H1 (cell line): Measurements from ENCODE around the gene STAT5A. TPM values are rescaled to one million over a fixed set of nuclear protein-coding genes. Genes with fewer than 3 reads are reported as not detected.

Source experiments
- CTCF ChIA-PET: fragments of 300-600 bp; sonication (Branson Sonifier 250); formaldehyde crosslinking; loops from one replicate; lab custom pipeline; 2021; ENCODE audit not compliant: partially characterized antibody; lab: Charles Lee
- POLR2A ChIA-PET: fragments of 300-600 bp; sonication (Branson Sonifier 250); formaldehyde crosslinking; loops from one replicate; lab custom pipeline; 2021; ENCODE audit warnings: inconsistent platforms; ENCODE audit not compliant: partially characterized antibody; lab: Charles Lee
- DNase-seq, 2 experiments: peaks; one replicate each; pipeline versions ENCODE4 v3.0.0 to v3.0.0-alpha.2; 2010 to 2022; ENCODE audit warnings: low spot score in 2 of 2, low read depth in 1 of 2, mixed read lengths in 1 of 2
- FAIRE-seq: peaks from 2 replicates; lab custom pipeline; 2011; peaks lifted over from hg19 to GRCh38; lab: Jason Lieb, UNC
- H2AFZ ChIP-seq: 2 replicates; pipeline ENCODE4 v1.8.1; 2012; ENCODE audit warnings: low read length, inconsistent platforms
- H2AK5ac ChIP-seq: 2 replicates; pipeline ENCODE4 v1.6.1; 2013; ENCODE audit warnings: low read depth, low read length
- H2BK120ac ChIP-seq: replicated peaks from 2 replicates; pipeline ENCODE3; 2013; ENCODE audit warnings: low read depth, low read length, inconsistent platforms
- H2BK12ac ChIP-seq: 2 replicates; pipeline ENCODE4 v1.6.1; 2013; ENCODE audit warnings: low read depth, low read length
- H2BK15ac ChIP-seq: 2 replicates; pipeline ENCODE4 v1.6.1; 2013; ENCODE audit warnings: low read length
- H2BK20ac ChIP-seq: 2 replicates; pipeline ENCODE4 v1.6.1; 2013; ENCODE audit warnings: low read length
- H2BK5ac ChIP-seq: 2 replicates; pipeline ENCODE4 v1.6.1; 2013; ENCODE audit warnings: low read depth, low read length
- H3K14ac ChIP-seq: 2 replicates; pipeline ENCODE4 v1.6.1; 2013; ENCODE audit warnings: inconsistent platforms; ENCODE audit not compliant: insufficient read length
- H3K18ac ChIP-seq: 2 replicates; pipeline ENCODE4 v1.6.1; 2013; ENCODE audit warnings: low read length; ENCODE audit errors: extremely low read depth
- H3K23ac ChIP-seq: 2 replicates; pipeline ENCODE4 v1.6.1; 2013; ENCODE audit warnings: inconsistent platforms; ENCODE audit not compliant: insufficient read length
- H3K23me2 ChIP-seq: 2 replicates; pipeline ENCODE4 v1.6.1; 2013; ENCODE audit warnings: low read depth, low read length
- H3K27ac ChIP-seq: 2 replicates; pipeline ENCODE4 v1.6.1; 2011; ENCODE audit warnings: low read depth, low read length, inconsistent platforms
- H3K27me3 ChIP-seq, 4 experiments: replicated peaks in 1 of 4; 1 replicate in 1 of 4; 2 replicates in 3 of 4; pipeline versions ENCODE4 v1.6.1 to v1.8.1; 2011 to 2013; ENCODE audit warnings: low read length in 3 of 4, mild to moderate bottlenecking in 3 of 4, inconsistent platforms in 2 of 4, mixed read lengths in 2 of 4, moderate library complexity in 1 of 4; ENCODE audit not compliant: control insufficient read depth in 3 of 4, insufficient read depth in 3 of 4; ENCODE audit errors: extremely low read depth in 1 of 4
- H3K36me3 ChIP-seq, 4 experiments: 2 replicates each; pipeline versions ENCODE4 v1.6.1 to v1.8.1; 2011 to 2013; ENCODE audit warnings: mild to moderate bottlenecking in 4 of 4, low read length in 3 of 4, moderate library complexity in 2 of 4, control low read depth in 1 of 4, inconsistent platforms in 1 of 4; ENCODE audit not compliant: insufficient read depth in 4 of 4, control insufficient read depth in 2 of 4
- H3K4ac ChIP-seq: replicated peaks from 2 replicates; pipeline ENCODE3; 2013; ENCODE audit warnings: low read length, low read depth, mixed read lengths, inconsistent platforms; ENCODE audit not compliant: insufficient read length
- H3K4me1 ChIP-seq, 4 experiments: replicated peaks in 1 of 4; 1 replicate in 1 of 4; 2 replicates in 3 of 4; pipeline versions ENCODE4 v1.6.1 to v1.8.1; 2011 to 2013; ENCODE audit warnings: low read length in 3 of 4, inconsistent platforms in 2 of 4, mixed read lengths in 1 of 4; ENCODE audit not compliant: insufficient read depth in 4 of 4, control insufficient read depth in 3 of 4
- H3K4me2 ChIP-seq, 2 experiments: 2 replicates each; pipeline versions ENCODE4 v1.6.1 to v1.8.1; 2011 to 2013; ENCODE audit warnings: low read depth in 2 of 2, low read length in 2 of 2, control low read depth in 1 of 2, inconsistent platforms in 1 of 2, mild to moderate bottlenecking in 1 of 2; ENCODE audit not compliant: insufficient read depth in 1 of 2
- H3K4me3 ChIP-seq, 4 experiments: fragments of 200-600, 300-600 bp in 1 of 4; sonication (generic), shearing (Covaris generic), sonication (Bioruptor Twin) in 1 of 4; 2 replicates each; pipeline versions ENCODE4 v1.5.1 to v1.8.1; 2011 to 2016; ENCODE audit warnings: low read length in 4 of 4, low read depth in 3 of 4, control low read depth in 2 of 4, inconsistent platforms in 2 of 4, mild to moderate bottlenecking in 2 of 4, mixed read lengths in 1 of 4, moderate library complexity in 1 of 4; ENCODE audit not compliant: insufficient read depth in 2 of 4; ENCODE audit errors: extremely low read depth in 1 of 4
- H3K56ac ChIP-seq: replicated peaks from 2 replicates; pipeline ENCODE3; 2013; ENCODE audit warnings: low read depth, mild to moderate bottlenecking, mixed read lengths, low read length, inconsistent platforms; ENCODE audit not compliant: insufficient read length
- H3K79me1 ChIP-seq: 2 replicates; pipeline ENCODE4 v1.6.1; 2013; ENCODE audit warnings: low read depth, low read length, control low read depth
- H3K79me2 ChIP-seq, 2 experiments: 2 replicates each; pipeline versions ENCODE4 v1.6.1 to v1.8.1; 2012 to 2013; ENCODE audit warnings: low read length in 2 of 2, mild to moderate bottlenecking in 2 of 2, inconsistent platforms in 1 of 2; ENCODE audit not compliant: insufficient read depth in 2 of 2, control insufficient read depth in 1 of 2
- H3K9ac ChIP-seq, 4 experiments: replicated peaks in 1 of 4; 1 replicate in 1 of 4; 2 replicates in 3 of 4; pipeline versions ENCODE4 v1.6.1 to v1.8.1; 2011 to 2013; ENCODE audit warnings: low read depth in 3 of 4, low read length in 3 of 4, control low read depth in 2 of 4, mild to moderate bottlenecking in 2 of 4, moderate library complexity in 2 of 4, inconsistent platforms in 1 of 4; ENCODE audit errors: extremely low read depth in 1 of 4
- H3K9me3 ChIP-seq, 2 experiments: 2 replicates each; pipeline versions ENCODE4 v1.6.1 to v1.8.1; 2012 to 2013; ENCODE audit warnings: mild to moderate bottlenecking in 2 of 2, moderate library complexity in 2 of 2, control low read depth in 1 of 2, inconsistent platforms in 1 of 2, low read depth in 1 of 2, low read length in 1 of 2, mixed read lengths in 1 of 2; ENCODE audit not compliant: insufficient read depth in 2 of 2
- H4K20me1 ChIP-seq, 2 experiments: replicated peaks in 1 of 2; 2 replicates each; pipeline versions ENCODE3 to v1.8.1; 2011 to 2013; ENCODE audit warnings: inconsistent platforms in 2 of 2, low read length in 2 of 2, mild to moderate bottlenecking in 1 of 2; ENCODE audit not compliant: insufficient read depth in 2 of 2, control insufficient read depth in 1 of 2
- H4K5ac ChIP-seq: 2 replicates; pipeline ENCODE4 v1.6.1; 2013; ENCODE audit warnings: low read length, low read depth, mixed read lengths, inconsistent platforms; ENCODE audit not compliant: insufficient read length
- H4K8ac ChIP-seq: 2 replicates; pipeline ENCODE4 v1.8.0; 2013; ENCODE audit warnings: mild to moderate bottlenecking, moderate library complexity, low read length, inconsistent platforms; ENCODE audit not compliant: insufficient read depth; ENCODE audit errors: extremely low read depth
- H4K91ac ChIP-seq: replicated peaks from 2 replicates; pipeline ENCODE3; 2013; ENCODE audit warnings: low read length, mixed read lengths, inconsistent platforms; ENCODE audit not compliant: insufficient read length
- CHD1 ChIP-seq: IDR thresholded peaks from 2 replicates; pipeline ENCODE4 v1.6.1; 2012; ENCODE audit warnings: low read depth, low read length, improper control_type of control experiment
- KDM1A ChIP-seq: fragments of 200-600, 300-600 bp; sonication (generic); IDR thresholded peaks from 2 replicates; pipeline ENCODE4 v1.7.1; 2016; ENCODE audit warnings: mild to moderate bottlenecking, low read length, borderline replicate concordance
- KDM4A ChIP-seq: IDR thresholded peaks from one replicate; pipeline ENCODE4 v1.7.1; 2012; ENCODE audit warnings: low read depth, mild to moderate bottlenecking, moderate library complexity, low read length, inconsistent platforms; ENCODE audit not compliant: severe bottlenecking
- KDM5A ChIP-seq: fragments of 200-600 bp; IDR thresholded peaks from 2 replicates; pipeline ENCODE4 v1.7.1; 2012; ENCODE audit warnings: mild to moderate bottlenecking, low read length, inconsistent platforms, mixed read lengths
- MAFK ChIP-seq: IDR thresholded peaks from 2 replicates; pipeline ENCODE4 v1.6.1; 2012; ENCODE audit warnings: low read depth, mild to moderate bottlenecking, improper control_type of control experiment, low read length
- PHF8 ChIP-seq: fragments of 200-600 bp; sonication (generic); conservative IDR thresholded peaks from 2 replicates; pipeline ENCODE4 v1.7.1; 2012; ENCODE audit warnings: low read depth, mild to moderate bottlenecking, inconsistent platforms, low read length, moderate library complexity
- POLR2A ChIP-seq, 2 experiments: IDR thresholded peaks; 1 replicate in 1 of 2; 2 replicates in 1 of 2; pipeline ENCODE4 v1.6.1; 2011; ENCODE audit warnings: low read depth in 2 of 2, low read length in 2 of 2, mild to moderate bottlenecking in 2 of 2; ENCODE audit errors: control extremely low read depth in 1 of 2
- SP1 ChIP-seq: IDR thresholded peaks from 2 replicates; pipeline ENCODE4 v1.6.1; 2011; ENCODE audit warnings: low read depth, low read length
- TBP ChIP-seq: IDR thresholded peaks from 2 replicates; pipeline ENCODE4 v1.6.1; 2011; ENCODE audit warnings: low read depth, low read length, improper control_type of control experiment
- USF2 ChIP-seq: IDR thresholded peaks from 2 replicates; pipeline ENCODE4 v1.6.1; 2011; ENCODE audit warnings: low read length, improper control_type of control experiment
- WGBS, 2 experiments: shearing (Covaris generic) in 1 of 2; methylation state at CpG; one replicate each; pipeline versions ENCODE4 v1.1.6 to v1.1.7; 2013 to 2015; ENCODE audit warnings: low lambda C conversion rate in 2 of 2, mixed read lengths in 2 of 2, inconsistent platforms in 1 of 2, low coverage in 1 of 2, missing lambda C conversion rate in 1 of 2; ENCODE audit not compliant: insufficient replicate concordance in 2 of 2, insufficient coverage in 1 of 2, insufficient read length in 1 of 2; ENCODE audit errors: extremely low coverage in 1 of 2, missing lambda C conversion rate in 1 of 2; 5-methylcytosine and 5-hydroxymethylcytosine counted together
- polyA plus RNA-seq, 7 experiments: library from polyadenylated mRNA; depleted of rRNA in 3 of 7; stranded (reverse) in 5 of 7; unstranded in 2 of 7; fragments of >200 nt in 5 of 7; fragments of 200-250 nt in 2 of 7; gene quantifications; 1 replicate in 5 of 7; 2 replicates in 1 of 7; 4 replicates in 1 of 7; pipeline versions ENCODE4 v1.2.1 to v1.2.3, GENCODE V29; 2011 to 2013; ENCODE audit warnings: missing spikeins in 2 of 7, mixed read lengths in 2 of 7
- total RNA-seq: library from RNA; stranded (reverse); fragmentation: NEBNext Ultra II Directional; extraction: Animal tissue kit (Norgen Biotek cat#: 25700); gene quantifications from 2 replicates; pipeline ENCODE4 v1.2.1, GENCODE V29; 2021

The STAT5A gene
- total and polyA plus RNA-seq, 2 of the 8 experiments (the other 6 are each of a cell fraction or from before 2014, with no cell fraction given) = 4.2 to 5.4 TPM

- no peaks in the 10 kb centered on the region for H3K9me3 ChIP-seq
- no peak overlapping the region for H3K27ac ChIP-seq
- FAIRE-seq (no peak), DNase-seq (no peak)
- peaks cover 8% of the 10 kb centered on the region; the same call in 1 of the 2 replicates for H3K23me2 ChIP-seq
- no peak overlapping the region for H2BK12ac ChIP-seq
- H3K14ac ChIP-seq = no peak overlapping the region
- H3K18ac ChIP-seq = no peak overlapping the region
- H3K23ac ChIP-seq = no peak overlapping the region
- peaks cover 0 to 4% (median 2%) of the 10 kb centered on the region in 4 experiments; a peak in 1 of 7 replicates for H3K27me3 ChIP-seq
- H3K79me1 ChIP-seq = peaks cover 8% of the 10 kb centered on the region; the same call in 1 of the 2 replicates
- peak overlapping the region in 1 of 4 experiments; percentile 22; a peak in 1 of 8 replicates for H3K4me3 ChIP-seq
- no peak overlapping the region for H4K91ac ChIP-seq
- no peak overlapping the region for H2BK5ac ChIP-seq
- no peak overlapping the region for H3K56ac ChIP-seq
- no peak overlapping the region for H2BK20ac ChIP-seq
- no peak overlapping the region for H2AFZ ChIP-seq
- peaks cover 0 to 2% of the 10 kb centered on the region in 2 experiments for H4K20me1 ChIP-seq
- no peak overlapping the region for H4K5ac ChIP-seq
- ChIA-PET CTCF (interaction anchor here (0.6 to 5.0 kb wide), 2 partner anchors 52 to 155 kb away, joined by 3 to 26 read pairs; no protein-coding TSS in a partner anchor), POLR2A (no interaction called here)
- H3K4ac ChIP-seq = no peak overlapping the region
- peak overlapping the region; percentile 70 to 91; a peak in 2 of 4 replicates for H3K4me2 ChIP-seq
- no peaks in the 10 kb centered on the region for H3K36me3 ChIP-seq
- H2AK5ac ChIP-seq = no peak overlapping the region
- no peak overlapping the region for H2BK15ac ChIP-seq
- H3K9ac ChIP-seq = no peak overlapping the region
- H3K4me1 ChIP-seq = peaks cover 9 to 20% (median 13%) of the 10 kb centered on the region in 4 experiments; a peak in 6 of 7 replicates
- H3K79me2 ChIP-seq = peaks cover 4 to 60% of the 10 kb centered on the region in 2 experiments; a peak in 3 of 4 replicates
- WGBS, 2 experiments = 69% methylated on average over 7 of the region's 7 CpGs; no CpG with 5 or more reads in 1 of the 2 experiments
- H4K8ac ChIP-seq = no peak overlapping the region
- H2BK120ac ChIP-seq = no peak overlapping the region
- no peak for TF ChIP-seq KDM4A
- no peak for TF ChIP-seq POLR2A (IDR thresholded peaks at IDR 0.05; ENCODE audit: control extremely low read depth in 1 of 2, low read depth in 2 of 2, low read length in 2 of 2)
- no peak for TF ChIP-seq SP1
- no peak for TF ChIP-seq MAFK
- no peak for TF ChIP-seq KDM1A
- no peak for TF ChIP-seq USF2
- no peak for TF ChIP-seq TBP
- TF ChIP-seq PHF8 = no peak
- TF ChIP-seq CHD1 = no peak
- TF ChIP-seq KDM5A = no peak
Observed at GRCh38 chr17:42273474-42274252, 14.6 kb upstream of the STAT5A start.
